Sigmoid colon (tissue), 7 donors: ENCODE data around the gene NR1H2. TPM values are rescaled to one million over a fixed set of nuclear protein-coding genes. Genes with fewer than 3 reads are reported as not detected.
A peak's percentile ranks its signal among the peaks of the same experiment; 100 is the strongest.

Experiments
- DNase-seq: peaks from one replicate; pipeline ENCODE4 v3.0.0-alpha.2; 2019
- H3K27ac ChIP-seq, 4 donors: fragments of 200-600 bp; sonication (generic); one replicate each; pipeline ENCODE4 v1.5.1; 2016 to 2019; ENCODE audit warnings: mild to moderate bottlenecking in 1 of 4
- H3K27me3 ChIP-seq, 3 donors: fragments of 200-600 bp; sonication (generic); one replicate each; pipeline ENCODE4 v1.5.1; 2019; ENCODE audit warnings: mild to moderate bottlenecking in 1 of 3
- H3K36me3 ChIP-seq, 4 donors: fragments of 200-600 bp; sonication (generic); one replicate each; pipeline ENCODE4 v1.5.1; 2016 to 2019
- H3K4me1 ChIP-seq, 4 donors: fragments of 200-600 bp; sonication (generic); one replicate each; pipeline ENCODE4 v1.5.1; 2017 to 2019
- H3K4me3 ChIP-seq, 4 donors: fragments of 200-600 bp; sonication (generic); one replicate each; pipeline ENCODE4 v1.5.1; 2017 to 2019; ENCODE audit warnings: mild to moderate bottlenecking in 2 of 4, moderate library complexity in 1 of 4
- H3K9me3 ChIP-seq, 4 donors: fragments of 200-600 bp in 3 of 4; sonication (generic) in 3 of 4; one replicate each; pipeline versions ENCODE4 v1.5.1 to v1.6.1; 2013 to 2019
- CTCF ChIP-seq, 4 experiments: fragments of 450-650 bp in 3 of 4; fragments of 200-600 bp in 1 of 4; IDR thresholded peaks; one replicate each; pipeline ENCODE4 v1.5.1; 2016 to 2019; ENCODE audit warnings: antibody characterized with exemption in 4 of 4, mild to moderate bottlenecking in 3 of 4, moderate library complexity in 2 of 4
- EP300 ChIP-seq, 4 donors: sonication (generic); formaldehyde crosslinking; IDR thresholded peaks; one replicate each; pipeline ENCODE4 v1.6.1; 2017; ENCODE audit warnings: antibody characterized with exemption in 4 of 4
- POLR2A ChIP-seq, 2 donors: fragments of 450-650 bp; IDR thresholded peaks; one replicate each; pipeline ENCODE4 v1.6.1; 2016; ENCODE audit warnings: antibody characterized with exemption in 2 of 2, mild to moderate bottlenecking in 2 of 2, moderate library complexity in 2 of 2
- POLR2AphosphoS5 ChIP-seq, 4 donors: sonication (generic); formaldehyde crosslinking; IDR thresholded peaks; one replicate each; pipeline ENCODE4 v1.6.1; 2017; ENCODE audit warnings: antibody characterized with exemption in 4 of 4
- WGBS, 2 donors: extraction: QIAGEN DNeasy Blood & Tissue Kit; methylation state at CpG; one replicate each; pipeline ENCODE4 v1.1.7; 2013; 5-methylcytosine and 5-hydroxymethylcytosine counted together
- intact Hi-C: fragments of 100-400 bp; cut with DNase I; formaldehyde crosslinking; loops from one replicate; pipeline ENCODE4 v1.15.1; 2023
- polyA plus RNA-seq, 3 donors: library from polyadenylated mRNA; stranded (reverse); fragments of 200-250 nt; gene quantifications; one replicate each; pipeline ENCODE4 v1.2.3, GENCODE V29; 2013
- total RNA-seq, 4 donors: library from RNA; depleted of rRNA; stranded (reverse); fragments of >200 nt; gene quantifications; one replicate each; pipeline ENCODE4 v1.1.0, GENCODE V29; 2016
- donor health status: healthy with polysubstance abuse.
- donor health status: Bipolar disorder and iron deficiency.
- donor health status: healthy.

NR1H2 gene
- total and polyA plus RNA-seq, 7 donors, result 58.9 to 143 (median 92.5) TPM

- TF ChIP-seq POLR2A (IDR thresholded peaks at IDR 0.05), result no peak
- TF ChIP-seq EP300 (IDR thresholded peaks at IDR 0.05), result no peak
- TF ChIP-seq POLR2AphosphoS5 (IDR thresholded peaks at IDR 0.05), result no peak
- TF ChIP-seq CTCF (IDR thresholded peaks at IDR 0.05), result no peak
- intact Hi-C loops, result no loop called here
- H3K27ac ChIP-seq, result no peak overlapping the region
- no peak for DNase-seq
- no peaks in the 10 kb centered on the region for H3K9me3 ChIP-seq
- H3K4me1 ChIP-seq, result peaks cover 0 to 17% (median 5%) of the 10 kb centered on the region in 4 donors
- H3K36me3 ChIP-seq, result no peaks in the 10 kb centered on the region
- no peak overlapping the region for H3K4me3 ChIP-seq
- peaks cover 12 to 58% (median 58%) of the 10 kb centered on the region in 3 donors for H3K27me3 ChIP-seq
- 77 to 82% methylated on average over 22 of the region's 22 CpGs for WGBS, 2 donors
These were observed 47.2 kb downstream of the NR1H2 start for GRCh38 chr19:50423279-50424113.

- Histone ChIP-seq H3K27ac (no peak overlapping the region), H3K27me3 (peaks cover 2 to 55% (median 44%) of the 10 kb centered on the region in 3 donors), H3K4me1 (peaks cover 0 to 11% (median 0%) of the 10 kb centered on the region in 4 donors), H3K4me3 (no peak overlapping the region), H3K9me3 (no peaks in the 10 kb centered on the region), H3K36me3 (no peaks in the 10 kb centered on the region)
- WGBS, 2 donors, result 51 to 58% methylated on average over 7 of the region's 7 CpGs
- DNase-seq, result no peak
- intact Hi-C loops, result no loop called here
- no peak for TF ChIP-seq POLR2A (IDR thresholded peaks at IDR 0.05)
- TF ChIP-seq CTCF (IDR thresholded peaks at IDR 0.05), result no peak
- no peak for TF ChIP-seq POLR2AphosphoS5 (IDR thresholded peaks at IDR 0.05)
- no peak for TF ChIP-seq EP300 (IDR thresholded peaks at IDR 0.05)
These were observed 49.3 kb downstream of the NR1H2 start for GRCh38 chr19:50425581-50425980.

- WGBS, 2 donors, result 81 to 84% methylated on average over 26 of the region's 26 CpGs
- DNase-seq, result no peak
- intact Hi-C loops, result no loop called here
- no peaks in the 10 kb centered on the region for H3K36me3 ChIP-seq
- no peak for TF ChIP-seq POLR2AphosphoS5 (IDR thresholded peaks at IDR 0.05)
- TF ChIP-seq CTCF (IDR thresholded peaks at IDR 0.05), result no peak
- TF ChIP-seq POLR2A (IDR thresholded peaks at IDR 0.05), result no peak
- no peak for TF ChIP-seq EP300 (IDR thresholded peaks at IDR 0.05)
- H3K4me1 ChIP-seq, result peaks cover 0 to 23% (median 15%) of the 10 kb centered on the region in 4 donors
- no peaks in the 10 kb centered on the region for H3K9me3 ChIP-seq
- H3K4me3 ChIP-seq, result peak overlapping the region in 3 of 4 donors; percentile 16 to 34 (median 31)
- H3K27me3 ChIP-seq, result peaks cover 7 to 52% (median 44%) of the 10 kb centered on the region in 3 donors
- H3K27ac ChIP-seq, result peak overlapping the region in 1 of 4 donors; percentile 48
These were observed 51.2 kb downstream of the NR1H2 start for GRCh38 chr19:50427318-50427925.

GRCh38 chr19:50427997-50428425 lies 51.8 kb downstream of the NR1H2 start:
- Histone ChIP-seq H3K9me3 (no peaks in the 10 kb centered on the region), H3K27me3 (peaks cover 11 to 53% (median 45%) of the 10 kb centered on the region in 3 donors), H3K36me3 (no peaks in the 10 kb centered on the region), H3K4me3 (peak overlapping the region in 3 of 4 donors; percentile 16 to 34 (median 31)), H3K27ac (peak overlapping the region in 2 of 4 donors; percentile 40 to 48), H3K4me1 (peaks cover 0 to 26% (median 18%) of the 10 kb centered on the region in 4 donors)
- intact Hi-C loops, result no loop called here
- TF ChIP-seq POLR2AphosphoS5 (IDR thresholded peaks at IDR 0.05) (peak in 3 of 4 donors; percentile 22 to 73 (median 30)), CTCF (IDR thresholded peaks at IDR 0.05) (no peak), EP300 (IDR thresholded peaks at IDR 0.05) (peak in 1 of 4 donors; percentile 42), POLR2A (IDR thresholded peaks at IDR 0.05) (peak in 1 of 2 donors; percentile 5)
- 5 to 32% methylated on average over 38 of the region's 38 CpGs for WGBS, 2 donors
- DNase-seq, result peak; percentile 94
